Activated CD4-positive, alpha-beta T cell treated with anti-CD3 and anti-CD28 coated beads for 4 hours (primary cell): ENCODE measurements around the gene ZDHHC18.

Experiments
- DNase-seq, 2 donors: peaks; one replicate each; pipeline ENCODE4 v3.0.0-alpha.2; 2020

ZDHHC18 gene

GRCh38 chr1:26900815-26901511, 74.5 kb downstream of the ZDHHC18 start:
- no peak for DNase-seq
